HPDE6-E6E7 (cell line): ENCODE results near the gene ZNF208.
"Not testable (repeated sequence)": the region's sequence is repeated elsewhere in the genome, so short reads cannot be mapped to it uniquely, and the experiment has no call there.

Experiments
- DNase-seq: peaks from one replicate; pipeline ENCODE4 v3.0.0; 2011; ENCODE audit warnings: missing footprints; ENCODE audit errors: extremely low spot score

ZNF208 gene

GRCh38 chr19:22010437-22011143, at the start of gene ZNF208:
TSS of gene ZNF208 (minus strand) at chr19:22010943. CDS start at chr19:22010794, 149 bp downstream.
- not testable (repeated sequence) for DNase-seq

DNA sequence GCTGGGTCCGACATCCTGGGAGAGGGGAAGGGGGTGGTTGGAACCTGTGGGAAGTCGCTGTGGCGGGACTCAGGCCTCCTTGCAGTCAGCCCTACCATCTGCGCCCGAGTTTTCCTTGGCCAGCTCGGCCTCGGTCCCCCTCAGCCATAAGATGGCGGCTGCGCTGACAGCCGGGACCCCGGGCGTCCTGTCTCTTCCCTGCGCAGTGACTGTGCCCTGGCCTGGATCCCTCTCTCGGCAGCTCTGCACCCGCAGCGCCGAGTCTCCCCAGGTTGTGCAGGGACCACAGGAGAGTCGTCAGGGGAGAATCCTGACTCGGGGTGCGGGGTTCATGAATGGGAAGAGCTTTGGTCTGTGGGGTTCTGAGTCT, 41.9 kb upstream of the ZNF208 start:
- DNase-seq, result no peak

- not testable (repeated sequence) for DNase-seq
These were observed 30.4 kb upstream of the ZNF208 start for GRCh38 chr19:22041151-22041550.

DNA sequence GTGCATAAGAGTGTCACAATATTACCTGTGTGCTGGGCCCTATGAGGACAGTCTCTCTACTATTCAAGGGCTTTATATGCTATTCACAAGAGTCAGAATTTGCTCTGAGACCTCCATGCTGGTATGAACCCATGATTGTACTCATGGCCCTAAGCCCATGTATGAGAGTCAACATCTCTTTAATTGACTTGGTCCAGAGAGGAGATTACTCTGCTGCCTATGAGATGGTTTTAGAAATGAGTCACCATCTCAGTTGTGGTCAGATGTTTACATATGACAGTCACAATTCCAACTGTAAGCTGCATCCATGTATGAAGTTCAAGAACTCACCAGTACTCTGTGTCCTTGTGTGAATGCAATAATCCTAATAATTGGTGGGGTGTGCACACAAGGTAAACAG, 19.9 kb upstream of the ZNF208 start:
- DNase-seq, result no peak

DNA sequence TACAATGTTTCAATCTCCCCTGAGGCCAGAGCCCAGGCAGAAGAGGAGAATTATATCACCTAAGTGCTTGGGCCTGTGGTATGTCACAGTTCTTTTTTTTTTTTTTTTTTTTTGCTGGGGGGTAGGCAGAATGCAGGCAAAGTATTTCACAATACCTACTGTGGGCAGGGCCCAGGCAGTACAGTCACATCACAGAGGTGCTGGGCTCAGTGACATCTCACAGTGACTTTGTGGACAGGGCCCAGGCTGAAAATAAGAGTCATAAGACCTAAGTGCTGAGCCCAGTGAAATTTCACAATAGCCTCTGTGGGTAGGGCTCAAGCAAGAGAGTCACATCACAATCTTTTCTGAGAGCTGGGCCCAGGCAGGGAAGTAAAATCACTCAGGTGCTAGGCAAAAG, 15.9 kb upstream of the ZNF208 start:
- DNase-seq, result no peak

GRCh38 chr19:22025539-22025938, 14.8 kb upstream of the ZNF208 start:
- not testable (repeated sequence) for DNase-seq

GRCh38 chr19:21970466-21970865, 40.3 kb downstream of the ZNF208 start:
- no peak for DNase-seq

- DNase-seq, result no peak
These were observed 63.0 kb downstream of the ZNF208 start for GRCh38 chr19:21947775-21948174.

DNA sequence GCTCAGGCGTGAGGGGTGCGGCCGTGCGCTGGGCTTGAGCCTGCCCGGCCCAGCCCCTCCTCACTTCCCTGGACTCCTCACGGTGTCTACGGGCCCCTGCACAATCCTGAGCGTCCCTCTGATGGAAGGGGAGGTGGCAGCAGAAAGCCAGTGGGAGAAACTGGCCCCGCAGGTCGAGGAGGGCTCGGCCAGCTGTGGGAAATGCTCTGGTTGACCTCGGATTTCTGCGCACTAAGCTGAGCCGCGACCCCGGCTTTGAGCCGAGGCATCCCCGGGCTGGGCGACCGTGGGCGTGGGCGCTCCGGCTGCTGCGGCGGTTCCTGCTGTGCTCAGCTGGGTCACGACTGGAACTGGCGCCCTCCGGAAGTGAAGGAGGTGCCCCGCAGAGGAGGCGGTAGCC, 70.1 kb downstream of the ZNF208 start:
- DNase-seq, result no peak

DNA sequence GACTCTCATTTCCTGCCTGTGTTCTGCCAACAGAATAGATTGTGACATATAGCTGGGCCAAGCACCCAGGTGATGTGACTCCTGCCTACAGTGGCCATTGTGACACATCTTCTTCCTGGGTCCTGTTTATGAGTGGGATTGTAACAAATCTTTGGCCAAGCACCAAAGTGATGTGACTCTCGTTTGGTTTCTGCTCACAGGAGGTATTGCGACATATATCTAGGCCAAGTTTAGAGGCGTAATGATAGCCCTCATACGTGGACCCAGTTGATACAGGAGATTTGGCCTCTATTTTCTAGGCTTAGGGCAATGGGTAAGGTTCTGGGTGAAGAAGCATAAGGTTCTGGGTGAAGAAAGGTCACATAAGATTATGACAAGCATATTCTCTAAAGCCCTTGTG, 76.2 kb downstream of the ZNF208 start:
- no peak for DNase-seq

GRCh38 chr19:21934131-21934530, 76.6 kb downstream of the ZNF208 start:
- DNase-seq, result no peak

DNA sequence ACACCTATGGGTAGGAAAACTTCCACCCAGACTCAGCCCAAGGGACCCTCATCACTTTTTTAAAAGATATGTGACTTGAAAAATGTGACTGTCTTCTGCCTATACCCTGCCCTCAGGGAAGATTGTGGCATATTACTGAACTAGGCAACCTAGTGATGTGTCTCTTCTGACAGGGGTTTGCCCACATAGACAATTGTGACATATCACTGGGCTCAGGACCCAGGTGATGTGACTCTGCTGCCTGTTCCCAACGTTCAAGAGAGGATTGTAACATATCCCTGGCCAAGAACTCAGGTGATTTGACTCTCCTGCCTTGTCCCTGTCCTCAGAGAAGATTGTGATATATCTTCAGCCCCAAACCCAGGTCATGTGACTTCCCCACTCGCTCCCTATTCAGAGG, 88.5 kb downstream of the ZNF208 start:
- no peak for DNase-seq

DNA sequence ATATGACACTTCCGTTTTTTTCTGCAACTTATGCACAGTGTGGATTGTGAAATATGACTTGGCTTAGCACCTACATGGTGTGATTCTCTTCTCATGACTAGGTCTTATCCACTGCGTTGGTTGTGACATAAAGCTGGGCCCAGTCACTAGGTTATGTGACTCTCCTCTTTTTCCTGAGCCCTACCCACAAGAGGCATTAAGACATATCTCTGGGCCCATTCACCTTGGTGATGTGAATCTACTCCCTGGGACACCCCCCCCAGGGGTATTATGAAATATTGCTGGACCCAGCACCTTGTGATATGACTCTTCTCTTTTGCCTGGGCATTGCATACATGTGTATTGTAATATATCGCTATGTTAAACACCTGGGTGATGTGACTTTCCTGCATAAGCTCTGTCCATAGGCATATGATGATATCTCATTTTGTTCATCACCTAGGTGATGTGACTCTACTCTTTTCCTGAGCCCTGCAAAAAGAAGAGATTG, 89.0 kb downstream of the ZNF208 start:
- DNase-seq, result no peak

GRCh38 chr19:21915411-21915810, 95.3 kb downstream of the ZNF208 start:
- no peak for DNase-seq

- no peak for DNase-seq
These were observed 98.1 kb downstream of the ZNF208 start for GRCh38 chr19:21912654-21913053.

- no peak for DNase-seq
These were observed 100.4 kb downstream of the ZNF208 start for GRCh38 chr19:21910318-21910717.

DNA sequence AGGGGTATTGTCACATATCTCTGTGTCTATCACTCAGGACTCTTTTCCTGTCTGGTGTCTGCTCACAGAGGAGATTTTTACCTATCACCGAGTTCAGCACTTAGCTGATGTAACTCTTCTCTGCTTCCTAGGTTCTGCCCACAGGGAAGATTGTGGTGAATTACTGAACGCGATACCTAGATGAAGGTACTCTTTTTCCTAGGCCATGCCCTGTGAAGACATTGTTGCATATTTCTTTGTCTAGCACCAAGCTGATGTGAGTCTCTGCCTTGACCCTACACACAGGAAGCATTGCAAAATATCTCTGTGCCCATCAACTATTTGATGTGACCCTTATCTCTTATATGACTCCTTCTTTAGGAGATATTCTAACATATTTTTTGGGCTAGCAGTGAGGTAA, 102.7 kb downstream of the ZNF208 start:
- no peak for DNase-seq

GRCh38 chr19:21907516-21907915, 103.2 kb downstream of the ZNF208 start:
- no peak for DNase-seq

DNA sequence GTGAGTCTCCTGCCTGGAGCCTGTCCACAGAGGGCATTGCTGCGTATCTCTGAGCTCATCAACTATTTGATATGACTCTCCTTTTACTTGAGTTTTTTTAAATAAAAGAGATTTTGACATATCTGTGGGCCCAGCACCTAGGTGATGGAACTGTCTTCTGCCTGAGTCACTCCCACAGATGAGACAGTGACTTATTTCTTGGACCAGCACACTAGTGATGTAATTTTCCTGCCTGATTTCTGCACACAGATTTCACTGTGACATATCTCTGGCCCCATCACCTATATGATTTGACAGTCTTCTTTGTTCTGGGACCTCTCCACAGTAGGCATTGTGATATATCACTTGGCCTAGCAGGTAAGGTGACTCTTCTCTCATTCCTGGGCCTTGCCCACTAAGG, 108.2 kb downstream of the ZNF208 start:
- no peak for DNase-seq

- no peak for DNase-seq
These were observed 108.9 kb downstream of the ZNF208 start for GRCh38 chr19:21901861-21902260.

DNA sequence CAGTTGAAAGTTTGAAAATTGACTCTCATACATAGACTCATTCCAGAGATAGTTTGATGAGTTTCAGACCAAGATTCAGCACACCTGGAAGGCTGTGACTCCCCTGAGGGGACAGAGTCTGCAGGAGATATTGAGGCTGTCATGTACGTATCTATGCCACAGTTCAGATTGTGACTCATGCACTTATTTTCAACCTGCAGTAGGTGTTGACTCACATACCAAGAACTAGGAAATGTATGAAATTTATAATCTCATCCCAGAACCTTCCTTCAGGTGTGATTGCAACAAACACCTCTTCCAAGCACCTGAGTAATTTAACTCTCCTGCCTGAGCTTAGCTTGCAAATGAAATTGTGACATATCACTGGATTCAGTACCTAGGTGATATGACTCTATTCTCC, 110.3 kb downstream of the ZNF208 start:
- no peak for DNase-seq

GRCh38 chr19:21891086-21891485, 119.7 kb downstream of the ZNF208 start:
- no peak for DNase-seq

DNA sequence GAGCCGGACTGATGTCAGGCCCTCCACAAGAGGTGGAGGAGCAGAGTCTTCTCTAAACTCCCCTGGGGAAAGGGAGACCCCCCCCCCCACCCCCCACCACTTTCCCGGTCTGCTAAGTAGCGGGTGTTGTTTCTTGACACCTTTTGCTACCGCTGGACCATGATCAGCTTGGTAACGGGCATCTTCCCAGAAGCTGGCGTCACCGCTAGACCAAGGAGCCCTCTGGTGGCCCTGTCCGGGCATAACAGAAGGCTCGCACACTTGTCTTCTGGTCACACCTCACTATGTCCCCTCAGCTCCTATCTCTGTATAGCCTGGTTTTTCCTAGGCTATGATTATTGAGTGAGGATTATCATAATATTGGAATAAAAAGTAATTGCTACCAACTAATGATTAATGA, 120.7 kb downstream of the ZNF208 start:
- DNase-seq, result not testable (repeated sequence)

- DNase-seq, result not testable (repeated sequence)
These were observed 125.2 kb downstream of the ZNF208 start for GRCh38 chr19:21885516-21885915.
